SK-N-SH (cell line): Measurements from ENCODE around the gene FPR2. TPM values are rescaled to one million over a fixed set of nuclear protein-coding genes. Genes with fewer than 3 reads are reported as not detected.

Experiments
- CTCF ChIA-PET: fragments of 300-600, 350-600 bp; formaldehyde crosslinking; extraction: SDS; loops from one replicate; lab custom pipeline; 2021; lab: Yijun Ruan, JAX
- POLR2A ChIA-PET: fragments of 350-600 bp; sonication (Branson Sonifier 250); formaldehyde crosslinking; extraction: SDS; loops from one replicate; lab custom pipeline; 2020; ENCODE audit warnings: antibody characterized with exemption, inconsistent platforms; lab: Yijun Ruan, JAX
- DNase-seq: peaks from one replicate; pipeline ENCODE4 v3.0.0; 2012
- H2AFZ ChIP-seq: fragments of 200-600 bp; sonication (generic); 2 replicates; pipeline ENCODE4 v1.8.1; 2016; ENCODE audit warnings: antibody characterized with exemption, mild to moderate bottlenecking, low read depth
- H3F3A ChIP-seq: fragments of 200-600 bp; sonication (generic); replicated peaks from 2 replicates; pipeline ENCODE3; 2016; ENCODE audit warnings: antibody characterized with exemption, mild to moderate bottlenecking; ENCODE audit not compliant: insufficient read depth
- H3K27ac ChIP-seq, 2 experiments: fragments of 200-500 bp in 1 of 2; fragments of 200-600 bp in 1 of 2; sonication (Bioruptor generic) in 1 of 2; sonication (generic), shearing (Covaris generic) in 1 of 2; 2 replicates each; pipeline versions ENCODE4 v1.5.1 to v1.6.1; 2014 to 2016; ENCODE audit warnings: low read depth in 2 of 2, inconsistent platforms in 1 of 2, low read length in 1 of 2, mild to moderate bottlenecking in 1 of 2, mixed read lengths in 1 of 2
- H3K27me3 ChIP-seq: fragments of 200-600 bp; sonication (generic), shearing (Covaris generic); 2 replicates; pipeline ENCODE4 v1.6.1; 2016; ENCODE audit warnings: mixed run types; ENCODE audit not compliant: insufficient read depth
- H3K36me3 ChIP-seq, 2 experiments: fragments of 200-500 bp in 1 of 2; fragments of 200-600 bp in 1 of 2; sonication (Bioruptor generic) in 1 of 2; sonication (generic) in 1 of 2; replicated peaks in 1 of 2; 2 replicates each; pipeline versions ENCODE3 to v1.5.1; 2014 to 2016; ENCODE audit warnings: low read length in 1 of 2, mild to moderate bottlenecking in 1 of 2; ENCODE audit not compliant: insufficient read depth in 2 of 2, control insufficient read depth in 1 of 2
- H3K4me1 ChIP-seq, 2 experiments: fragments of 200-500 bp in 1 of 2; fragments of 200-600 bp in 1 of 2; sonication (Bioruptor generic) in 1 of 2; sonication (generic), shearing (Covaris generic) in 1 of 2; 2 replicates each; pipeline versions ENCODE4 v1.5.1 to v1.6.1; 2014 to 2016; ENCODE audit warnings: low read depth in 1 of 2, low read length in 1 of 2, mixed run types in 1 of 2; ENCODE audit not compliant: insufficient read depth in 2 of 2, control insufficient read depth in 1 of 2
- H3K4me2 ChIP-seq: fragments of 200-600 bp; sonication (generic), shearing (Covaris generic); 2 replicates; pipeline ENCODE4 v1.6.1; 2017; ENCODE audit warnings: mixed run types
- H3K4me3 ChIP-seq, 2 experiments: fragments of 200-500 bp in 1 of 2; fragments of 200-600 bp in 1 of 2; sonication (Bioruptor generic) in 1 of 2; sonication (generic), shearing (Covaris generic) in 1 of 2; 2 replicates each; pipeline versions ENCODE4 v1.5.1 to v1.8.1; 2014 to 2016; ENCODE audit warnings: low read depth in 2 of 2, inconsistent platforms in 1 of 2, low read length in 1 of 2, mild to moderate bottlenecking in 1 of 2, mixed read lengths in 1 of 2, moderate library complexity in 1 of 2
- H3K79me2 ChIP-seq: fragments of 200-600 bp; sonication (generic); 2 replicates; pipeline ENCODE4 v1.8.1; 2017; ENCODE audit warnings: mild to moderate bottlenecking; ENCODE audit not compliant: insufficient read depth
- H3K9ac ChIP-seq: fragments of 200-600 bp; sonication (generic); 2 replicates; pipeline ENCODE4 v1.6.1; 2017; ENCODE audit warnings: mixed run types
- H3K9me2 ChIP-seq: fragments of 200-600 bp; sonication (generic); 2 replicates; pipeline ENCODE4 v1.6.1; 2017; ENCODE audit warnings: mixed run types
- H3K9me3 ChIP-seq: fragments of 200-600 bp; sonication (generic); 2 replicates; pipeline ENCODE4 v1.6.1; 2017; ENCODE audit warnings: mixed run types, mild to moderate bottlenecking, moderate library complexity
- H4K20me1 ChIP-seq: fragments of 200-600 bp; sonication (generic); 2 replicates; pipeline ENCODE4 v1.6.1; 2017; ENCODE audit warnings: mild to moderate bottlenecking, mixed run types; ENCODE audit not compliant: insufficient read depth
- CHD2 ChIP-seq: fragments of 150-350 bp; IDR thresholded peaks from 2 replicates; pipeline ENCODE4 v1.6.1; 2018; ENCODE audit warnings: low read length; ENCODE audit not compliant: partially characterized antibody
- FOXJ3 ChIP-seq: sonication (generic); formaldehyde crosslinking; IDR thresholded peaks from 2 replicates; pipeline ENCODE4 v1.5.1; 2020; ENCODE audit warnings: mild to moderate bottlenecking, missing genetic modification reagents
- FOXM1 ChIP-seq: IDR thresholded peaks from 2 replicates; pipeline ENCODE4 v1.4.0; 2012; ENCODE audit warnings: low read depth, mild to moderate bottlenecking
- GABPA ChIP-seq: IDR thresholded peaks from 2 replicates; pipeline ENCODE4 v1.4.0; 2012; ENCODE audit warnings: low read depth, mild to moderate bottlenecking
- JUND ChIP-seq: IDR thresholded peaks from 2 replicates; pipeline ENCODE4 v1.4.0; 2012
- RCOR1 ChIP-seq: fragments of 150-350 bp; IDR thresholded peaks from 2 replicates; pipeline ENCODE4 v1.6.1; 2017; ENCODE audit warnings: antibody characterized with exemption, low read length
- SIN3A ChIP-seq: IDR thresholded peaks from 2 replicates; pipeline ENCODE4 v1.6.1; 2012; ENCODE audit warnings: low read depth, mild to moderate bottlenecking, low read length, moderate library complexity, borderline replicate concordance
- SMC3 ChIP-seq: IDR thresholded peaks from 2 replicates; pipeline ENCODE4 v1.6.1; 2012; ENCODE audit warnings: low read depth, low read length, improper control_type of control experiment
- WGBS: methylation state at CpG from one replicate; pipeline ENCODE4 v1.1.6; 2017; ENCODE audit warnings: low lambda C conversion rate; 5-methylcytosine and 5-hydroxymethylcytosine counted together
- polyA plus RNA-seq, 3 experiments: library from polyadenylated mRNA; depleted of rRNA; stranded (reverse); fragments of >200 nt; gene quantifications; 2 replicates each; pipeline ENCODE4 v1.2.3, GENCODE V29; 2012
- TF ChIP-seq, protein P1 (sequence below): IDR thresholded peaks from 2 replicates; pipeline ENCODE4 v1.6.1; 2012; ENCODE audit warnings: mild to moderate bottlenecking, low read depth, low read length, moderate library complexity
- TF ChIP-seq, protein P2 (sequence below): fragments of 200-600 bp; sonication (generic); IDR thresholded peaks from 2 replicates; pipeline ENCODE4 v1.6.1; 2017; ENCODE audit warnings: antibody characterized with exemption, mild to moderate bottlenecking, moderate library complexity
- TF ChIP-seq, protein P3 (sequence below): IDR thresholded peaks from 2 replicates; pipeline ENCODE4; 2012
- TF ChIP-seq, protein P4 (sequence below): IDR thresholded peaks from 2 replicates; pipeline ENCODE4 v1.4.0; 2012; ENCODE audit warnings: low read depth, borderline replicate concordance
- TF ChIP-seq, protein P5 (sequence below): IDR thresholded peaks from 2 replicates; pipeline ENCODE4 v1.4.0; 2012; ENCODE audit warnings: low read depth, borderline replicate concordance

FPR2 gene
- polyA plus RNA-seq, 1 of the 3 experiments (the other 2 are of a cell fraction): not detected

DNA sequence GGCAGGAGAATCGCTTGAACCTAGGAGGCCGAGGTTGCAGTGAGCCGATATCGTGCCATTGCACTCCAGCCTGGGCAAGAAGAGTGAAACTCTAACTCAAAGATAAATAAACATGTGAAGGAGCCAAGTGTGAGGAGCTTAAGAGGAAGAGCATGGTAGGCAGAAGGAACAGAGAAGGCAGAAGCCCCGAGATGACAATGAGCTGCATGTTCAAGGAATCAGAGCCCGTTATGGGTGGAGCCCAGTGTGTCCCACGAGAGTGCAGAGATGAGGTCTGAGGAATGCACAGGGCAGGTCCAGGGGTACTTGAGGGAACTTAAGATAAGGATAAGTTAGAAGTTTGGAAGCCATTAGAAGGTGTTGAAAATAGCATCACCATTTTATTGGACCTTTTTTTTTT is 716 bp downstream of the FPR2 start:
- ChIA-PET CTCF (interaction anchor here (1.1 to 3.5 kb wide), 3 partner anchors 16 to 100 kb away, joined by 3 to 12 read pairs (median 3); no protein-coding TSS in a partner anchor), POLR2A (no interaction called here)
- H3K27me3 ChIP-seq: peaks cover 63% of the 10 kb centered on the region; the same call in 1 of the 2 replicates
- no peaks in the 10 kb centered on the region for H3K9me2 ChIP-seq
- H3K79me2 ChIP-seq: no peaks in the 10 kb centered on the region
- H3K36me3 ChIP-seq: no peaks in the 10 kb centered on the region
- no peak overlapping the region for H2AFZ ChIP-seq
- no peak for DNase-seq
- H3K9ac ChIP-seq: no peak overlapping the region
- TF ChIP-seq, protein P1, sequence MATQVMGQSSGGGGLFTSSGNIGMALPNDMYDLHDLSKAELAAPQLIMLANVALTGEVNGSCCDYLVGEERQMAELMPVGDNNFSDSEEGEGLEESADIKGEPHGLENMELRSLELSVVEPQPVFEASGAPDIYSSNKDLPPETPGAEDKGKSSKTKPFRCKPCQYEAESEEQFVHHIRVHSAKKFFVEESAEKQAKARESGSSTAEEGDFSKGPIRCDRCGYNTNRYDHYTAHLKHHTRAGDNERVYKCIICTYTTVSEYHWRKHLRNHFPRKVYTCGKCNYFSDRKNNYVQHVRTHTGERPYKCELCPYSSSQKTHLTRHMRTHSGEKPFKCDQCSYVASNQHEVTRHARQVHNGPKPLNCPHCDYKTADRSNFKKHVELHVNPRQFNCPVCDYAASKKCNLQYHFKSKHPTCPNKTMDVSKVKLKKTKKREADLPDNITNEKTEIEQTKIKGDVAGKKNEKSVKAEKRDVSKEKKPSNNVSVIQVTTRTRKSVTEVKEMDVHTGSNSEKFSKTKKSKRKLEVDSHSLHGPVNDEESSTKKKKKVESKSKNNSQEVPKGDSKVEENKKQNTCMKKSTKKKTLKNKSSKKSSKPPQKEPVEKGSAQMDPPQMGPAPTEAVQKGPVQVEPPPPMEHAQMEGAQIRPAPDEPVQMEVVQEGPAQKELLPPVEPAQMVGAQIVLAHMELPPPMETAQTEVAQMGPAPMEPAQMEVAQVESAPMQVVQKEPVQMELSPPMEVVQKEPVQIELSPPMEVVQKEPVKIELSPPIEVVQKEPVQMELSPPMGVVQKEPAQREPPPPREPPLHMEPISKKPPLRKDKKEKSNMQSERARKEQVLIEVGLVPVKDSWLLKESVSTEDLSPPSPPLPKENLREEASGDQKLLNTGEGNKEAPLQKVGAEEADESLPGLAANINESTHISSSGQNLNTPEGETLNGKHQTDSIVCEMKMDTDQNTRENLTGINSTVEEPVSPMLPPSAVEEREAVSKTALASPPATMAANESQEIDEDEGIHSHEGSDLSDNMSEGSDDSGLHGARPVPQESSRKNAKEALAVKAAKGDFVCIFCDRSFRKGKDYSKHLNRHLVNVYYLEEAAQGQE: no peak
- no peak overlapping the region for H3K4me3 ChIP-seq
- H3K4me2 ChIP-seq: no peak overlapping the region
- no peak overlapping the region for H3K27ac ChIP-seq
- 10% methylated on average over 7 of the region's 7 CpGs for WGBS
- H3K4me1 ChIP-seq: no peaks in the 10 kb centered on the region
- H3F3A ChIP-seq: no peaks in the 10 kb centered on the region
- H3K9me3 ChIP-seq: no peaks in the 10 kb centered on the region
- H4K20me1 ChIP-seq: no peaks in the 10 kb centered on the region

DNA sequence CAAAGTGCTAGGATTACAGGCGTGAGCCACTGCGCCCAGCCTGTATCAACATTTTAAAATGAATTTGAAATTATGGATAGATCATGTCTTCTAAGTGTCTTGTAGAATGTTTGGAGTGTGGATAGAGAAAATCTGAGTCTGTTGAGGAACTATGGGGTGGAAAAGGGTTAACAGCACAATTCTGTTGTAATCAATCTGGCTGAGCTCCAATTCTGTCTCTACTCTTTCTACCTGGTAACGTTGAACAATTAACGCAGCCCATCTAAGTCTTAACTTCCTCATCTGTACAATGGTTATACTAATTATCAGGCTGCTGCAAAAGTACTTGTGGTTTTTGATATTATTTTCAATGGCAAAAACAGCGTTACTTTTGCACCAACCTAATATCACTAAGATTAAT is 4.1 kb downstream of the FPR2 start:
- CTCF ChIA-PET: interaction anchor here (1.5 to 1.9 kb wide), 2 partner anchors 12 to 292 kb away, joined by 3 to 6 read pairs; no protein-coding TSS in a partner anchor

More for the DNA sequence above, 4.1 kb downstream of the FPR2 start:
- no peaks in the 10 kb centered on the region for H3F3A ChIP-seq
- no peak for TF ChIP-seq GABPA
- TF ChIP-seq, protein P2, sequence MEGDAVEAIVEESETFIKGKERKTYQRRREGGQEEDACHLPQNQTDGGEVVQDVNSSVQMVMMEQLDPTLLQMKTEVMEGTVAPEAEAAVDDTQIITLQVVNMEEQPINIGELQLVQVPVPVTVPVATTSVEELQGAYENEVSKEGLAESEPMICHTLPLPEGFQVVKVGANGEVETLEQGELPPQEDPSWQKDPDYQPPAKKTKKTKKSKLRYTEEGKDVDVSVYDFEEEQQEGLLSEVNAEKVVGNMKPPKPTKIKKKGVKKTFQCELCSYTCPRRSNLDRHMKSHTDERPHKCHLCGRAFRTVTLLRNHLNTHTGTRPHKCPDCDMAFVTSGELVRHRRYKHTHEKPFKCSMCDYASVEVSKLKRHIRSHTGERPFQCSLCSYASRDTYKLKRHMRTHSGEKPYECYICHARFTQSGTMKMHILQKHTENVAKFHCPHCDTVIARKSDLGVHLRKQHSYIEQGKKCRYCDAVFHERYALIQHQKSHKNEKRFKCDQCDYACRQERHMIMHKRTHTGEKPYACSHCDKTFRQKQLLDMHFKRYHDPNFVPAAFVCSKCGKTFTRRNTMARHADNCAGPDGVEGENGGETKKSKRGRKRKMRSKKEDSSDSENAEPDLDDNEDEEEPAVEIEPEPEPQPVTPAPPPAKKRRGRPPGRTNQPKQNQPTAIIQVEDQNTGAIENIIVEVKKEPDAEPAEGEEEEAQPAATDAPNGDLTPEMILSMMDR: no peak
- TF ChIP-seq, protein P3, sequence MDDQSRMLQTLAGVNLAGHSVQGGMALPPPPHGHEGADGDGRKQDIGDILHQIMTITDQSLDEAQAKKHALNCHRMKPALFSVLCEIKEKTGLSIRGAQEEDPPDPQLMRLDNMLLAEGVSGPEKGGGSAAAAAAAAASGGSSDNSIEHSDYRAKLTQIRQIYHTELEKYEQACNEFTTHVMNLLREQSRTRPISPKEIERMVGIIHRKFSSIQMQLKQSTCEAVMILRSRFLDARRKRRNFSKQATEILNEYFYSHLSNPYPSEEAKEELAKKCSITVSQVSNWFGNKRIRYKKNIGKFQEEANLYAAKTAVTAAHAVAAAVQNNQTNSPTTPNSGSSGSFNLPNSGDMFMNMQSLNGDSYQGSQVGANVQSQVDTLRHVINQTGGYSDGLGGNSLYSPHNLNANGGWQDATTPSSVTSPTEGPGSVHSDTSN: no peak
- TF ChIP-seq FOXJ3 (CRISPR knock-in tag): no peak
- TF ChIP-seq SMC3: no peak
- no peak for TF ChIP-seq CHD2
- TF ChIP-seq, protein P4, sequence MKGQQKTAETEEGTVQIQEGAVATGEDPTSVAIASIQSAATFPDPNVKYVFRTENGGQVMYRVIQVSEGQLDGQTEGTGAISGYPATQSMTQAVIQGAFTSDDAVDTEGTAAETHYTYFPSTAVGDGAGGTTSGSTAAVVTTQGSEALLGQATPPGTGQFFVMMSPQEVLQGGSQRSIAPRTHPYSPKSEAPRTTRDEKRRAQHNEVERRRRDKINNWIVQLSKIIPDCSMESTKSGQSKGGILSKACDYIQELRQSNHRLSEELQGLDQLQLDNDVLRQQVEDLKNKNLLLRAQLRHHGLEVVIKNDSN: no peak
- no peak for TF ChIP-seq RCOR1
- no peak for TF ChIP-seq SIN3A
- TF ChIP-seq, protein P5, sequence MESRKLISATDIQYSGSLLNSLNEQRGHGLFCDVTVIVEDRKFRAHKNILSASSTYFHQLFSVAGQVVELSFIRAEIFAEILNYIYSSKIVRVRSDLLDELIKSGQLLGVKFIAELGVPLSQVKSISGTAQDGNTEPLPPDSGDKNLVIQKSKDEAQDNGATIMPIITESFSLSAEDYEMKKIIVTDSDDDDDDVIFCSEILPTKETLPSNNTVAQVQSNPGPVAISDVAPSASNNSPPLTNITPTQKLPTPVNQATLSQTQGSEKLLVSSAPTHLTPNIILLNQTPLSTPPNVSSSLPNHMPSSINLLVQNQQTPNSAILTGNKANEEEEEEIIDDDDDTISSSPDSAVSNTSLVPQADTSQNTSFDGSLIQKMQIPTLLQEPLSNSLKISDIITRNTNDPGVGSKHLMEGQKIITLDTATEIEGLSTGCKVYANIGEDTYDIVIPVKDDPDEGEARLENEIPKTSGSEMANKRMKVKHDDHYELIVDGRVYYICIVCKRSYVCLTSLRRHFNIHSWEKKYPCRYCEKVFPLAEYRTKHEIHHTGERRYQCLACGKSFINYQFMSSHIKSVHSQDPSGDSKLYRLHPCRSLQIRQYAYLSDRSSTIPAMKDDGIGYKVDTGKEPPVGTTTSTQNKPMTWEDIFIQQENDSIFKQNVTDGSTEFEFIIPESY: no peak
- TF ChIP-seq JUND: no peak
- no peak for TF ChIP-seq FOXM1
- no peaks in the 10 kb centered on the region for H3K9me3 ChIP-seq
- no peaks in the 10 kb centered on the region for H3K4me1 ChIP-seq
- no peaks in the 10 kb centered on the region for H3K9me2 ChIP-seq
- POLR2A ChIA-PET: no interaction called here
- H3K9ac ChIP-seq: no peak overlapping the region
- no peak for DNase-seq
- no peaks in the 10 kb centered on the region for H3K79me2 ChIP-seq
- no peaks in the 10 kb centered on the region for H3K36me3 ChIP-seq
- no peak overlapping the region for H3K27ac ChIP-seq
- H3K4me3 ChIP-seq: no peak overlapping the region
- no peak overlapping the region for H2AFZ ChIP-seq
- no peaks in the 10 kb centered on the region for H4K20me1 ChIP-seq
- WGBS: 13% methylated on average over 5 of the region's 5 CpGs
- H3K4me2 ChIP-seq: no peak overlapping the region
- peaks cover 74% of the 10 kb centered on the region for H3K27me3 ChIP-seq
